Nephron progenitor cell (in vitro differentiated cells): Measurements from ENCODE around the gene F13A1.
A peak's percentile ranks its signal among the peaks of the same experiment; 100 is the strongest.

Source experiments
- DNase-seq: peaks from one replicate; pipeline ENCODE4 v3.0.0; 2021
- H3K27ac Mint-ChIP-seq: 2 replicates; pipeline ENCODE4 v1.8.0; 2021; ENCODE audit warnings: mild to moderate bottlenecking, moderate library complexity, mixed read lengths
- H3K27me3 Mint-ChIP-seq: 2 replicates; pipeline ENCODE4 v1.8.0; 2021; ENCODE audit warnings: mild to moderate bottlenecking, low read depth, mixed read lengths; ENCODE audit not compliant: poor library complexity
- H3K36me3 Mint-ChIP-seq: 2 replicates; pipeline ENCODE4 v1.8.0; 2021; ENCODE audit warnings: low read depth, mixed read lengths
- H3K4me1 Mint-ChIP-seq: 2 replicates; pipeline ENCODE4 v1.8.0; 2021; ENCODE audit warnings: mixed read lengths
- H3K4me3 Mint-ChIP-seq: 2 replicates; pipeline ENCODE4 v1.8.0; 2021; ENCODE audit warnings: mild to moderate bottlenecking, moderate library complexity, mixed read lengths
- H3K9me3 Mint-ChIP-seq: 2 replicates; pipeline ENCODE4 v1.8.0; 2021; ENCODE audit warnings: mild to moderate bottlenecking, moderate library complexity, mixed read lengths
- TF ChIP-seq, protein P1 (sequence below): fragments of 200-600 bp; sonication (generic); IDR thresholded peaks from 2 replicates; pipeline ENCODE4 v1.5.0; 2021; ENCODE audit warnings: antibody characterized with exemption

The F13A1 gene

DNA sequence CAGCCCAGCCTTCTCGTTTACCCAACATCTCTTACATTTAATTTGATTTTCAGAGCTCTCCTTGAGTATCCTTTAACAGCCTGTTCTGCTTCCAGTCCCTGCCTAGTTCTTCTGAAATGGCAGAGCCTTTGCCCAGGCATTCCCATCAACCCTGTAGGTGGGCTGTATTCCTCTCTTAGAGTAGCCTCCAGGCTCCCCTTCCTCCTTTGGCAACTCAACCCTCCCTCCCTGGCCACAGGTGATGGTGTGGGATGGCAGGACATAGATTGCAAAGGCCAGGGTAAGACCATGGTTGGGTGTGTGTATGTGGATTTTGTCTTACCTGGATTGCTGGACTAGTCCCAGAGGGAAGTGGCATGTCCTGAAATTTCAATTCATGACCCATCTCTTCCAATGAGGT, 125.4 kb downstream of the F13A1 start:
- Mint-ChIP-seq H3K36me3 (no peaks in the 10 kb centered on the region), H3K4me3 (no peak overlapping the region), H3K9me3 (peaks cover 6% of the 10 kb centered on the region), H3K27me3 (peaks cover 9% of the 10 kb centered on the region), H3K27ac (no peak overlapping the region), H3K4me1 (peaks cover 14% of the 10 kb centered on the region)
- TF ChIP-seq, protein P1, sequence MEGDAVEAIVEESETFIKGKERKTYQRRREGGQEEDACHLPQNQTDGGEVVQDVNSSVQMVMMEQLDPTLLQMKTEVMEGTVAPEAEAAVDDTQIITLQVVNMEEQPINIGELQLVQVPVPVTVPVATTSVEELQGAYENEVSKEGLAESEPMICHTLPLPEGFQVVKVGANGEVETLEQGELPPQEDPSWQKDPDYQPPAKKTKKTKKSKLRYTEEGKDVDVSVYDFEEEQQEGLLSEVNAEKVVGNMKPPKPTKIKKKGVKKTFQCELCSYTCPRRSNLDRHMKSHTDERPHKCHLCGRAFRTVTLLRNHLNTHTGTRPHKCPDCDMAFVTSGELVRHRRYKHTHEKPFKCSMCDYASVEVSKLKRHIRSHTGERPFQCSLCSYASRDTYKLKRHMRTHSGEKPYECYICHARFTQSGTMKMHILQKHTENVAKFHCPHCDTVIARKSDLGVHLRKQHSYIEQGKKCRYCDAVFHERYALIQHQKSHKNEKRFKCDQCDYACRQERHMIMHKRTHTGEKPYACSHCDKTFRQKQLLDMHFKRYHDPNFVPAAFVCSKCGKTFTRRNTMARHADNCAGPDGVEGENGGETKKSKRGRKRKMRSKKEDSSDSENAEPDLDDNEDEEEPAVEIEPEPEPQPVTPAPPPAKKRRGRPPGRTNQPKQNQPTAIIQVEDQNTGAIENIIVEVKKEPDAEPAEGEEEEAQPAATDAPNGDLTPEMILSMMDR: no peak
- no peak for DNase-seq

- Mint-ChIP-seq H3K9me3 (peaks cover 9% of the 10 kb centered on the region), H3K36me3 (no peaks in the 10 kb centered on the region), H3K27me3 (peaks cover 3% of the 10 kb centered on the region), H3K4me3 (no peak overlapping the region), H3K4me1 (peaks cover 8% of the 10 kb centered on the region), H3K27ac (no peak overlapping the region)
- TF ChIP-seq, protein P1: no peak
- DNase-seq: no peak
Measured at GRCh38 chr6:6193221-6193745, 127.2 kb downstream of the F13A1 start.

GRCh38 chr6:6191909-6192308, 128.6 kb downstream of the F13A1 start:
- no peak for DNase-seq
- H3K9me3 Mint-ChIP-seq: peaks cover 9% of the 10 kb centered on the region
- H3K4me1 Mint-ChIP-seq: peaks cover 8% of the 10 kb centered on the region
- TF ChIP-seq, protein P1: no peak
- no peaks in the 10 kb centered on the region for H3K36me3 Mint-ChIP-seq
- H3K4me3 Mint-ChIP-seq: no peak overlapping the region
- no peaks in the 10 kb centered on the region for H3K27me3 Mint-ChIP-seq
- H3K27ac Mint-ChIP-seq: no peak overlapping the region

- Mint-ChIP-seq H3K27ac (no peak overlapping the region), H3K4me3 (no peak overlapping the region), H3K9me3 (peaks cover 9% of the 10 kb centered on the region), H3K27me3 (no peaks in the 10 kb centered on the region), H3K4me1 (peaks cover 8% of the 10 kb centered on the region), H3K36me3 (no peaks in the 10 kb centered on the region)
- TF ChIP-seq, protein P1: no peak
- peak; percentile 26 for DNase-seq
Measured at GRCh38 chr6:6191476-6191875, 129.0 kb downstream of the F13A1 start.

DNA sequence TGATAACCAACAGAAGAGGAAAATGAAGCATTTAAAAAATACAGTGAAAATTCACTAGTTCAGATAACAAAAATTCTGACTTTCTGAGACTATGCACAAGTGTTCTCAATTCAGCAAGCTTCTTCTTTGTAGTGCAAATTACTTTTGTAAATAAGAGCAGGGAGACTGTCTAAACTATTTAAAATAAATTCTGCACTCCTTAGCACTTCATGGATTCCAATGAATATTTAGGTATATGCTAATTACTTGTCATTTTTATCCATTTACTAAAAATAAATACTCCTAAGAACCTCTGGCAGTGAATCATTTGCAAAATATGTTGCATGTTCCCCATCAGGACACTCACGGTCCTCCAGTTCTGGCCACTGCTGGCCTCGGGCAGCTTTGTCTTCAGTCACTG, 139.8 kb downstream of the F13A1 start:
- peaks cover 4% of the 10 kb centered on the region for H3K9me3 Mint-ChIP-seq
- no peaks in the 10 kb centered on the region for H3K36me3 Mint-ChIP-seq
- TF ChIP-seq, protein P1: no peak
- no peak overlapping the region for H3K27ac Mint-ChIP-seq
- DNase-seq: no peak
- H3K4me1 Mint-ChIP-seq: peaks cover 17% of the 10 kb centered on the region
- H3K27me3 Mint-ChIP-seq: peaks cover 4% of the 10 kb centered on the region
- no peak overlapping the region for H3K4me3 Mint-ChIP-seq

DNA sequence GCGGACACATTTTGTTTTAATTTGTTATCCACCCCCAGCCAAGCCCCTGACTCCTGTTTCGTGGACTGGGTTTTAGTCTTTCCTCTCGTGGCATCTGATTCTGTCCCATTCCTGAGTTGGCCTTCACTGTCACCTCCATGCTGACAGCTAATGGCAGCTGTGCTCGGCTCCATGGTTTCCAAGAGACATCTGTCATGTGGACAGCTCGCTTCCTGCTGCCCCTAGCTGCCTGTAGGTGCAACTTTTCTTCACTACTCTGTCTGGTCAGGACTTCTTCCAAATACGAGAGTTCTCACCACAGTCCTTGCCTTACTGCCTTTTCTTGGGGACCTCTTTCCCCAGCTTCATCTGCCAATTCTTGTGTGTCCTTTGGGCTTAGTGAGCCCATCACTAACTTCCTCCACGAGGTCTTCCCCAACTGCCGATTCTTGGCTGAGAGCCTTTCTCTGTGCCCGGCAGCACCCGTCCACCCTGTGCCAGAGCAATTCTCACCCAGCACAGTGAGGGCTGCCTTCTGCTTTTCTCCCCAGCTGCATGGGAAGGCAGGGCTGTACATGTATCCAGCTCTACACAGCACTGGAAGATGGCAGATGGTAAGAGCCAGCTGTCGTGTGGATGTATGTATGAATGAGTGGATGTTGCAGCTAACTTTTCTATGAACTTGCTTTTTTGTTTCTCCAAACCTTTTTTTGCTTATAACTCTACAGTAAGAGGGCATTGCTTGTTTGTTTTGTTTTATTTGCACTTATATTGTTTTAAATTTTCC, 140.4 kb downstream of the F13A1 start:
- Mint-ChIP-seq H3K27ac (no peak overlapping the region), H3K9me3 (peaks cover 4% of the 10 kb centered on the region), H3K27me3 (peaks cover 4% of the 10 kb centered on the region), H3K4me3 (no peak overlapping the region), H3K36me3 (no peaks in the 10 kb centered on the region), H3K4me1 (peaks cover 17% of the 10 kb centered on the region)
- peak; percentile 17 for DNase-seq
- TF ChIP-seq, protein P1: peak; percentile 13
